A549 (cell line): ENCODE measurements around the gene JAM3. TPM values are rescaled to one million over a fixed set of nuclear protein-coding genes. Genes with fewer than 3 reads are reported as not detected.

Experiments used
- ATAC-seq, 2 experiments: fragments of 200-7000 bp in 1 of 2; fragments of >200 bp in 1 of 2; cut with Nextera tagmentation in 1 of 2; cut with Tn5 transposase in 1 of 2; 3 replicates each; pipeline versions ENCODE4 v1.8.0 to v1.9.1; 2018 to 2020; ENCODE audit warnings: mild to moderate bottlenecking in 1 of 2, moderate library complexity in 1 of 2
- CTCF ChIA-PET: fragments of 300-600 bp; sonication (Branson Sonifier 250); formaldehyde crosslinking; extraction: SDS; loops from one replicate; lab custom pipeline; 2021; ENCODE audit warnings: antibody characterized with exemption, inconsistent platforms; lab: Yijun Ruan, JAX
- POLR2A ChIA-PET: fragments of 350-600 bp; formaldehyde crosslinking; extraction: SDS; loops from one replicate; lab custom pipeline; 2021; ENCODE audit warnings: antibody characterized with exemption, inconsistent platforms; lab: Yijun Ruan, JAX
- DNase-seq, 2 experiments: peaks; one replicate each; pipeline versions ENCODE4 v3.0.0 to v3.0.0-alpha.2; 2011 to 2016; ENCODE audit warnings: low read depth in 1 of 2, low spot score in 1 of 2
- FAIRE-seq: peaks from 2 replicates; lab custom pipeline; 2011; peaks lifted over from hg19 to GRCh38; lab: Jason Lieb, UNC
- H3K27ac ChIP-seq, 2 experiments: fragments of >200 bp; sonication (Bioruptor Twin); formaldehyde crosslinking; 3 replicates each; pipeline ENCODE4 v1.5.1; 2016 to 2017
- H3K4me1 ChIP-seq: fragments of >200 bp; sonication (Bioruptor Twin); formaldehyde crosslinking; 3 replicates; pipeline ENCODE4 v1.6.1; 2016
- H3K4me2 ChIP-seq: fragments of >200 bp; sonication (Bioruptor Twin); formaldehyde crosslinking; 3 replicates; pipeline ENCODE4 v1.6.1; 2016
- H3K4me3 ChIP-seq: fragments of >200 bp; sonication (Bioruptor Twin); formaldehyde crosslinking; 3 replicates; pipeline ENCODE4 v1.5.1; 2016
- H3K9me3 ChIP-seq: fragments of >200 bp; sonication (Bioruptor Twin); formaldehyde crosslinking; 3 replicates; pipeline ENCODE4 v1.6.1; 2016
- ATOH8 ChIP-seq: fragments of 250-450 bp; sonication (Bioruptor Pico); IDR thresholded peaks from 2 replicates; pipeline ENCODE4 v1.5.0; 2020; ENCODE audit warnings: low read depth, mild to moderate bottlenecking, moderate library complexity
- BCL3 ChIP-seq: fragments of >200 bp; sonication (Bioruptor Twin); formaldehyde crosslinking; IDR thresholded peaks from 3 replicates; pipeline ENCODE4 v1.6.1; 2016
- CBX2 ChIP-seq: fragments of 200-600 bp; sonication (generic); IDR thresholded peaks from 2 replicates; pipeline ENCODE4 v1.6.1; 2016; ENCODE audit warnings: low read depth, mild to moderate bottlenecking, borderline replicate concordance
- CTCF ChIP-seq: fragments of >200 bp; sonication (Bioruptor Twin); formaldehyde crosslinking; IDR thresholded peaks from 3 replicates; pipeline ENCODE4 v1.5.1; 2016
- E2F6 ChIP-seq: IDR thresholded peaks from 2 replicates; pipeline ENCODE4 v1.6.1; 2012; ENCODE audit warnings: low read depth, borderline replicate concordance
- FOSB ChIP-seq: fragments of 250-450 bp; sonication (Bioruptor Pico); IDR thresholded peaks from 2 replicates; pipeline ENCODE4 v1.5.0; 2020; ENCODE audit warnings: mild to moderate bottlenecking, moderate library complexity
- FOSL2 ChIP-seq, 2 experiments: fragments of 450-650 bp in 1 of 2; fragments of >200 bp in 1 of 2; sonication (Bioruptor Twin) in 1 of 2; formaldehyde crosslinking; IDR thresholded peaks; 2 replicates each; pipeline versions ENCODE4 v1.5.0 to v1.6.1; 2016 to 2020; ENCODE audit warnings: mild to moderate bottlenecking in 1 of 2, moderate library complexity in 1 of 2
- HES2 ChIP-seq: fragments of >200 bp; sonication (Bioruptor Twin); formaldehyde crosslinking; IDR thresholded peaks from 2 replicates; pipeline ENCODE4 v1.6.1; 2016
- HOXA7 ChIP-seq: fragments of 250-450 bp; sonication (Bioruptor Pico); IDR thresholded peaks from 2 replicates; pipeline ENCODE4 v1.5.0; 2020; ENCODE audit warnings: mild to moderate bottlenecking, moderate library complexity
- HOXB13 ChIP-seq: fragments of 250-450 bp; sonication (Bioruptor Pico); IDR thresholded peaks from 2 replicates; pipeline ENCODE4 v1.5.0; 2020; ENCODE audit warnings: low read depth, mild to moderate bottlenecking, moderate library complexity
- HOXB5 ChIP-seq: fragments of 250-450 bp; sonication (Bioruptor Pico); IDR thresholded peaks from 2 replicates; pipeline ENCODE4 v1.5.0; 2020; ENCODE audit warnings: mild to moderate bottlenecking, moderate library complexity
- KDM5A ChIP-seq: fragments of 200-600 bp; sonication (generic); IDR thresholded peaks from 2 replicates; pipeline ENCODE4 v1.6.1; 2016; ENCODE audit warnings: antibody characterized with exemption, mild to moderate bottlenecking
- NPAS2 ChIP-seq: fragments of 250-450 bp; sonication (Bioruptor Pico); IDR thresholded peaks from 2 replicates; pipeline ENCODE4 v1.8.0; 2022; ENCODE audit warnings: mild to moderate bottlenecking, moderate library complexity, borderline replicate concordance
- PBX3 ChIP-seq: IDR thresholded peaks from 2 replicates; pipeline ENCODE4 v1.6.1; 2012
- REST ChIP-seq: fragments of 200-600 bp; sonication (generic); IDR thresholded peaks from 2 replicates; pipeline ENCODE4 v1.6.1; 2016; ENCODE audit warnings: antibody characterized with exemption, mild to moderate bottlenecking, moderate library complexity
- RNF2 ChIP-seq: fragments of 200-600 bp; sonication (generic); IDR thresholded peaks from 2 replicates; pipeline ENCODE4 v1.6.1; 2016; ENCODE audit warnings: low read depth, mild to moderate bottlenecking, antibody characterized with exemption, moderate library complexity, borderline replicate concordance
- SMC3 ChIP-seq: fragments of >200 bp; sonication (Bioruptor Twin); formaldehyde crosslinking; IDR thresholded peaks from 3 replicates; pipeline ENCODE4 v1.6.1; 2018; ENCODE audit warnings: inconsistent platforms
- SREBF2 ChIP-seq: fragments of 450-650 bp; IDR thresholded peaks from 2 replicates; pipeline ENCODE4 v1.6.1; 2014; ENCODE audit warnings: mild to moderate bottlenecking, moderate library complexity
- ZFP36 ChIP-seq: fragments of 450-650 bp; IDR thresholded peaks from 2 replicates; pipeline ENCODE4 v1.6.1; 2014; ENCODE audit warnings: borderline replicate concordance; ENCODE audit not compliant: partially characterized antibody
- WGBS: methylation state at CpG from one replicate; pipeline ENCODE4 v1.1.6; 2017; ENCODE audit errors: missing lambda C conversion rate; 5-methylcytosine and 5-hydroxymethylcytosine counted together
- polyA plus RNA-seq, 4 experiments: library from polyadenylated mRNA; depleted of rRNA in 3 of 4; stranded (reverse); fragments of >200 nt; fragmentation: RNase III in 1 of 4; extraction: RNeasy Plus Mini Kit Qiagen cat#74134 plus additional on column Dnase treatment in 1 of 4; gene quantifications; 2 replicates in 3 of 4; 3 replicates in 1 of 4; pipeline ENCODE4 v1.2.3, GENCODE V29; 2011 to 2017
- TF ChIP-seq, protein P1 (sequence below): fragments of 250-450 bp; sonication (Bioruptor Pico); IDR thresholded peaks from 2 replicates; pipeline ENCODE4 v1.5.0; 2021; ENCODE audit warnings: mild to moderate bottlenecking, moderate library complexity, borderline replicate concordance

The JAM3 gene
- polyA plus RNA-seq, 2 of the 4 experiments (the other 2 are of a cell fraction), result 4.0 to 5.2 TPM

GRCh38 chr11:134063124-134063495 is 5.8 kb upstream of the JAM3 start:
- Histone ChIP-seq H3K9me3 (no peaks in the 10 kb centered on the region), H3K4me1 (no peaks in the 10 kb centered on the region), H3K4me2 (no peak overlapping the region), H3K4me3 (no peak overlapping the region), H3K27ac (no peak overlapping the region)
- POLR2A ChIA-PET, result no interaction called here
- no peak for TF ChIP-seq E2F6
- no peak for TF ChIP-seq SREBF2
- TF ChIP-seq HOXB13 (CRISPR knock-in tag), result no peak
- no peak for TF ChIP-seq PBX3
- no peak for TF ChIP-seq SMC3
- TF ChIP-seq RNF2, result no peak
- TF ChIP-seq, protein P1, sequence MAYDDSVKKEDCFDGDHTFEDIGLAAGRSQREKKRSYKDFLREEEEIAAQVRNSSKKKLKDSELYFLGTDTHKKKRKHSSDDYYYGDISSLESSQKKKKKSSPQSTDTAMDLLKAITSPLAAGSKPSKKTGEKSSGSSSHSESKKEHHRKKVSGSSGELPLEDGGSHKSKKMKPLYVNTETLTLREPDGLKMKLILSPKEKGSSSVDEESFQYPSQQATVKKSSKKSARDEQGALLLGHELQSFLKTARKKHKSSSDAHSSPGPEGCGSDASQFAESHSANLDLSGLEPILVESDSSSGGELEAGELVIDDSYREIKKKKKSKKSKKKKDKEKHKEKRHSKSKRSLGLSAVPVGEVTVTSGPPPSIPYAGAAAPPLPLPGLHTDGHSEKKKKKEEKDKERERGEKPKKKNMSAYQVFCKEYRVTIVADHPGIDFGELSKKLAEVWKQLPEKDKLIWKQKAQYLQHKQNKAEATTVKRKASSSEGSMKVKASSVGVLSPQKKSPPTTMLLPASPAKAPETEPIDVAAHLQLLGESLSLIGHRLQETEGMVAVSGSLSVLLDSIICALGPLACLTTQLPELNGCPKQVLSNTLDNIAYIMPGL (CRISPR knock-in tag), result no peak
- TF ChIP-seq CBX2, result no peak
- no peak for TF ChIP-seq CTCF
- no peak for TF ChIP-seq FOSB (CRISPR knock-in tag)
- CTCF ChIA-PET, result interaction anchor here (1.2 to 2.6 kb wide), 2 partner anchors 12 to 135 kb away, joined by 3 to 15 read pairs; no protein-coding TSS in a partner anchor
- WGBS, result 64% methylated on average over 2 of the region's 2 CpGs
- no peak for ATAC-seq
- FAIRE-seq, result no peak
- no peak for DNase-seq

DNA sequence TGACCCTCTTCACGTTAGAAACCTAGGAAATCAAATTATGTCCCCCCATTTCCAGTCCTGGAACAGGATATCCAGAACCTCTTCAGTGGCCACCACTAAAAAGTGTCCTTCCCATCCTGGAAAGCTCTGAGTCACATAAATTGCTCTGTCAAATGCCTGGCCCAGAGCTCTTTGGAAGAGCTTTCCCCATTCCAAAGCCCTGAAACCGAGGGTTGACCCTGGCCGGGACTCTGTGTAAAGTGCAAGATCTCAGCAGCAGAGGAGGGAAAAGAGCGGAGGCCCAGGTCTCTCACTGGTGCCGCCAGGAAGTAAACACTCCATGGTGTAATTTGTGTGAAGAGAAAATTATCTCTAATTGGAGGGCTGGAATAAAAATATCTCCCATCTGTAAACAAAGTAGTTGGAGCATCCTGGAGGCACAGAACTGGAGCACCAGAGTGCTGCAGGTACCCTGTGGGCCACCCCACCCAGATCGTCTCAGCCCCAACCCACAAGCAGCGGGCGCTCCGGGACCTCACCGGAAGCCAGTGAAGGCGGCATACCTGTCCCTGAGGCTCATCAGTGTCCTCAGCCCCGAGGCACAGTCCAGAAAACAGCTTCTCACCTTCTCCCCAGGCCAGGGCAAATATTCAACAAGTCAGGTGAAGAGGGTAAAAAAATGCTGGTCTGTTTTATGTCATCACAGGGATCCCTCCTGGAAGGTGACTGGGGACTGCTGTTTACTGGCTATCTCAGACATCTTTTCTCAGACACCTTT is 4.7 kb upstream of the JAM3 start:
- ChIA-PET POLR2A (no interaction called here), CTCF (interaction anchor here (1.1 to 2.6 kb wide), 2 partner anchors 13 to 14 kb away, joined by 3 to 15 read pairs; no protein-coding TSS in a partner anchor)
- no peak for FAIRE-seq
- TF ChIP-seq HES2 (no peak), BCL3 (no peak), ZFP36 (no peak), HOXA7 (CRISPR knock-in tag) (no peak), NPAS2 (CRISPR knock-in tag) (no peak), HOXB5 (CRISPR knock-in tag) (no peak), REST (no peak), ATOH8 (CRISPR knock-in tag) (no peak), KDM5A (no peak), FOSL2 (IDR thresholded peaks at IDR 0.05) (no peak), FOSL2 (CRISPR knock-in tag; IDR thresholded peaks at IDR 0.05) (no peak)
- TF ChIP-seq, protein P1 (CRISPR knock-in tag), result no peak

More for the DNA sequence above, 4.7 kb upstream of the JAM3 start:
- Histone ChIP-seq H3K27ac (no peak overlapping the region), H3K4me1 (no peaks in the 10 kb centered on the region), H3K4me2 (no peak overlapping the region), H3K4me3 (no peak overlapping the region), H3K9me3 (no peaks in the 10 kb centered on the region)
- ATAC-seq (no peak), DNase-seq (no peak)
- 46% methylated on average over 8 of the region's 12 CpGs for WGBS
